Measurements from ENCODE around the gene RASSF3. TPM values are rescaled to one million over a fixed set of nuclear protein-coding genes. Genes with fewer than 3 reads are reported as not detected.

RASSF3 gene
- total RNA-seq (9.4 TPM), polyA plus RNA-seq (22.8 TPM)
- long read RNA-seq, donor 1, partial matches to known transcripts, result 0 of 4 reads
- long read RNA-seq, donor 1, other reads (novel, unspliced or antisense), result 0 of 4 reads
- long read RNA-seq, donor 2, result 0 reads
- long read RNA-seq, donor 3, transcript RASSF3-204 (5 exons, 3,492 nt), result major isoform, 7 of 8 reads
- long read RNA-seq, donor 3, partial matches to known transcripts, result 0 of 8 reads
- long read RNA-seq, donor 3, other reads (novel, unspliced or antisense), result 0 of 8 reads
- long read RNA-seq, donor 4, partial matches to known transcripts, result 15 of 19 reads
- long read RNA-seq, donor 4, other reads (novel, unspliced or antisense), result 0 of 19 reads
- long read RNA-seq, donor 5, partial matches to known transcripts, result 0 of 4 reads
- long read RNA-seq, donor 5, other reads (novel, unspliced or antisense), result 0 of 4 reads
- long read RNA-seq, donor 6, partial matches to known transcripts, result 0 of 1 reads
- long read RNA-seq, donor 6, other reads (novel, unspliced or antisense), result 0 of 1 reads
- long read RNA-seq, donor 7, transcript RASSF3-204 (5 exons, 3,492 nt), result major isoform, 6 of 6 reads
- long read RNA-seq, donor 7, partial matches to known transcripts, result 0 of 6 reads
- long read RNA-seq, donor 7, other reads (novel, unspliced or antisense), result 0 of 6 reads
- long read RNA-seq, donor 8, partial matches to known transcripts, result 0 of 3 reads
- long read RNA-seq, donor 8, other reads (novel, unspliced or antisense), result 0 of 3 reads
- long read RNA-seq, donor 9, partial matches to known transcripts, result 0 of 1 reads
- long read RNA-seq, donor 9, other reads (novel, unspliced or antisense), result 0 of 1 reads
- long read RNA-seq, donor 10, transcript RASSF3-204 (5 exons, 3,492 nt), result major isoform, 5 of 5 reads
- long read RNA-seq, donor 10, partial matches to known transcripts, result 0 of 5 reads
- long read RNA-seq, donor 10, other reads (novel, unspliced or antisense), result 0 of 5 reads

- Histone ChIP-seq H3K27me3 (ENCODE audit: control insufficient read depth in 2 of 2, insufficient read depth in 1 of 2, low read length in 1 of 2) (peaks cover 0 to 13% of the 10 kb centered on the region in 2 donors), H3K27ac (ENCODE audit: low read depth in 1 of 2, low read length in 1 of 2) (peak within 1 kb of the TSS; percentile 76 to 82), H3K36me3 (ENCODE audit: control insufficient read depth in 2 of 2, insufficient read depth in 2 of 2, low read length in 1 of 2) (no peaks in the 10 kb centered on the region), H3K9me3 (ENCODE audit: control insufficient read depth in 2 of 2, insufficient read depth in 1 of 2, low read length in 1 of 2) (no peaks in the 10 kb centered on the region), H3K4me1 (ENCODE audit: control insufficient read depth in 2 of 2, insufficient read depth in 2 of 2, low read length in 2 of 2) (peaks cover 14 to 26% of the 10 kb centered on the region in 2 donors), H3K4me3 (ENCODE audit: low read length in 2 of 2) (peak within 1 kb of the TSS; percentile 85 to 87)
- under 1% methylated on average over 76 of the region's 76 CpGs for WGBS
- peak in 6 of 9 donors; percentile 51 to 84 (median 68) for DNase-seq (ENCODE audit: low read depth in 6 of 9, low spot score in 9 of 9)
These were observed at the start of gene RASSF3 for GRCh38 chr12:64610079-64610659. RASSF3 (plus strand) TSS chr12:64610495; CDS start chr12:64610633, 138 bp downstream.

- no peak for DNase-seq (ENCODE audit: low read depth in 6 of 9, low spot score in 9 of 9)
- H3K27me3 ChIP-seq (ENCODE audit: control insufficient read depth in 2 of 2, insufficient read depth in 1 of 2, low read length in 1 of 2), result no peaks in the 10 kb centered on the region
- no peaks in the 10 kb centered on the region for H3K36me3 ChIP-seq (ENCODE audit: control insufficient read depth in 2 of 2, insufficient read depth in 2 of 2, low read length in 1 of 2)
- 97% methylated on average over 9 of the region's 9 CpGs for WGBS
- H3K4me1 ChIP-seq (ENCODE audit: control insufficient read depth in 2 of 2, insufficient read depth in 2 of 2, low read length in 2 of 2), result no peaks in the 10 kb centered on the region
- no peak overlapping the region for H3K27ac ChIP-seq (ENCODE audit: low read depth in 1 of 2, low read length in 1 of 2)
- no peak overlapping the region for H3K4me3 ChIP-seq (ENCODE audit: low read length in 2 of 2)
- H3K9me3 ChIP-seq (ENCODE audit: control insufficient read depth in 2 of 2, insufficient read depth in 1 of 2, low read length in 1 of 2), result no peaks in the 10 kb centered on the region
These were observed 48.8 kb upstream of the RASSF3 start for GRCh38 chr12:64561302-64562136.

- 98% methylated on average over 4 of the region's 4 CpGs for WGBS
- no peak overlapping the region for H3K4me3 ChIP-seq (ENCODE audit: low read length in 2 of 2)
- no peak for DNase-seq (ENCODE audit: low read depth in 6 of 9, low spot score in 9 of 9)
- H3K4me1 ChIP-seq (ENCODE audit: control insufficient read depth in 2 of 2, insufficient read depth in 2 of 2, low read length in 2 of 2), result peaks cover 20 to 45% of the 10 kb centered on the region in 2 donors
- H3K27ac ChIP-seq (ENCODE audit: low read depth in 1 of 2, low read length in 1 of 2), result no peak overlapping the region
- no peaks in the 10 kb centered on the region for H3K36me3 ChIP-seq (ENCODE audit: control insufficient read depth in 2 of 2, insufficient read depth in 2 of 2, low read length in 1 of 2)
- H3K9me3 ChIP-seq (ENCODE audit: control insufficient read depth in 2 of 2, insufficient read depth in 1 of 2, low read length in 1 of 2), result no peaks in the 10 kb centered on the region
- no peaks in the 10 kb centered on the region for H3K27me3 ChIP-seq (ENCODE audit: control insufficient read depth in 2 of 2, insufficient read depth in 1 of 2, low read length in 1 of 2)
These were observed 44.2 kb upstream of the RASSF3 start for GRCh38 chr12:64566122-64566521.

GRCh38 chr12:64566831-64567517 lies 43.3 kb upstream of the RASSF3 start:
- no peak for DNase-seq (ENCODE audit: low read depth in 6 of 9, low spot score in 9 of 9)
- H3K27ac ChIP-seq (ENCODE audit: low read depth in 1 of 2, low read length in 1 of 2), result no peak overlapping the region
- no peaks in the 10 kb centered on the region for H3K27me3 ChIP-seq (ENCODE audit: control insufficient read depth in 2 of 2, insufficient read depth in 1 of 2, low read length in 1 of 2)
- no peaks in the 10 kb centered on the region for H3K36me3 ChIP-seq (ENCODE audit: control insufficient read depth in 2 of 2, insufficient read depth in 2 of 2, low read length in 1 of 2)
- H3K4me1 ChIP-seq (ENCODE audit: control insufficient read depth in 2 of 2, insufficient read depth in 2 of 2, low read length in 2 of 2), result peaks cover 26 to 53% of the 10 kb centered on the region in 2 donors
- H3K9me3 ChIP-seq (ENCODE audit: control insufficient read depth in 2 of 2, insufficient read depth in 1 of 2, low read length in 1 of 2), result peaks cover 0 to under 1% of the 10 kb centered on the region in 2 donors
- H3K4me3 ChIP-seq (ENCODE audit: low read length in 2 of 2), result no peak overlapping the region
- 96% methylated on average over 7 of the region's 7 CpGs for WGBS

- no peak overlapping the region for H3K27ac ChIP-seq (ENCODE audit: low read depth in 1 of 2, low read length in 1 of 2)
- H3K27me3 ChIP-seq (ENCODE audit: control insufficient read depth in 2 of 2, insufficient read depth in 1 of 2, low read length in 1 of 2), result no peaks in the 10 kb centered on the region
- H3K9me3 ChIP-seq (ENCODE audit: control insufficient read depth in 2 of 2, insufficient read depth in 1 of 2, low read length in 1 of 2), result peaks cover 0 to 4% of the 10 kb centered on the region in 2 donors
- H3K36me3 ChIP-seq (ENCODE audit: control insufficient read depth in 2 of 2, insufficient read depth in 2 of 2, low read length in 1 of 2), result no peaks in the 10 kb centered on the region
- H3K4me1 ChIP-seq (ENCODE audit: control insufficient read depth in 2 of 2, insufficient read depth in 2 of 2, low read length in 2 of 2), result peaks cover 31 to 58% of the 10 kb centered on the region in 2 donors
- DNase-seq (ENCODE audit: low read depth in 6 of 9, low spot score in 9 of 9), result no peak
- H3K4me3 ChIP-seq (ENCODE audit: low read length in 2 of 2), result no peak overlapping the region
- WGBS, result 96% methylated on average over 8 of the region's 8 CpGs
These were observed 42.7 kb upstream of the RASSF3 start for GRCh38 chr12:64567570-64567969.

GRCh38 chr12:64568298-64568697 lies 42.0 kb upstream of the RASSF3 start:
- WGBS, result 81% methylated on average over 6 of the region's 6 CpGs
- Histone ChIP-seq H3K27ac (ENCODE audit: low read depth in 1 of 2, low read length in 1 of 2) (no peak overlapping the region), H3K27me3 (ENCODE audit: control insufficient read depth in 2 of 2, insufficient read depth in 1 of 2, low read length in 1 of 2) (no peaks in the 10 kb centered on the region), H3K36me3 (ENCODE audit: control insufficient read depth in 2 of 2, insufficient read depth in 2 of 2, low read length in 1 of 2) (no peaks in the 10 kb centered on the region), H3K4me1 (ENCODE audit: control insufficient read depth in 2 of 2, insufficient read depth in 2 of 2, low read length in 2 of 2) (peaks cover 31 to 58% of the 10 kb centered on the region in 2 donors), H3K9me3 (ENCODE audit: control insufficient read depth in 2 of 2, insufficient read depth in 1 of 2, low read length in 1 of 2) (peaks cover 0 to 4% of the 10 kb centered on the region in 2 donors), H3K4me3 (ENCODE audit: low read length in 2 of 2) (no peak overlapping the region)
- no peak for DNase-seq (ENCODE audit: low read depth in 6 of 9, low spot score in 9 of 9)

- Histone ChIP-seq H3K36me3 (ENCODE audit: control insufficient read depth in 2 of 2, insufficient read depth in 2 of 2, low read length in 1 of 2) (no peaks in the 10 kb centered on the region), H3K4me3 (ENCODE audit: low read length in 2 of 2) (no peak overlapping the region), H3K27ac (ENCODE audit: low read depth in 1 of 2, low read length in 1 of 2) (peak overlapping the region in 1 of 2 donors; percentile 84), H3K4me1 (ENCODE audit: control insufficient read depth in 2 of 2, insufficient read depth in 2 of 2, low read length in 2 of 2) (peaks cover 31 to 58% of the 10 kb centered on the region in 2 donors), H3K27me3 (ENCODE audit: control insufficient read depth in 2 of 2, insufficient read depth in 1 of 2, low read length in 1 of 2) (no peaks in the 10 kb centered on the region), H3K9me3 (ENCODE audit: control insufficient read depth in 2 of 2, insufficient read depth in 1 of 2, low read length in 1 of 2) (peaks cover 0 to 12% of the 10 kb centered on the region in 2 donors)
- no peak for DNase-seq (ENCODE audit: low read depth in 6 of 9, low spot score in 9 of 9)
- WGBS, result 94% methylated on average over 6 of the region's 6 CpGs
These were observed 40.2 kb upstream of the RASSF3 start for GRCh38 chr12:64569923-64570691.

All from thymus (tissue), 14 donors.